ENCODE results near the gene CA4. TPM values are rescaled to one million over a fixed set of nuclear protein-coding genes. Genes with fewer than 3 reads are reported as not detected.
A peak's percentile ranks its signal among the peaks of the same experiment; 100 is the strongest.
"Not testable (repeated sequence)": the region's sequence is repeated elsewhere in the genome, so short reads cannot be mapped to it uniquely, and the experiment has no call there.

Gene CA4
- total RNA-seq, 1 experiment from 2014 or later = 1.7 TPM

DNA sequence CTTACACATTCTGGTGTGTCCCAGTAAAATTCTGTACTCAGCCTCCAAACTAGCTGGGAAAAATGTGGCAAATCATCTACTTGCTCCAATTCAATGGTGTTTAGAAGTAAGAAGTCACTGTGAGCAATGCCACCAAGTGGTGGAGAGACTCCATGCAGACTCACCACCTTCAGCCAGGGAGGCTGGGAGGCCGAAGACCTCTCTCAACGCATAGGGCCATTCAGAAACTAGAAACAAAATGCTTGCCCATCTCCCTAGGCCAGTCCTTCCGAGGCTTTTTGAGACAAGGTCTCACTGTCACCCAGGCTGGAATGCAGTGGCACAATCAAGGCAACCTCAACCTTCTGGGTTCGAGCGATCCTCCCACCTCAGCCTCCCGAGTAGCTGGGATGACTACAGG, 25.0 kb downstream of the CA4 start:
- H4K91ac ChIP-seq (ENCODE audit: insufficient read length, low read depth, low read length); H2BK5ac ChIP-seq (ENCODE audit: insufficient read length, low read length); H3K56ac ChIP-seq (ENCODE audit: insufficient read length, low read depth, low read length); H3K23ac ChIP-seq (ENCODE audit: insufficient read length, low read depth, low read length); H3T11ph ChIP-seq (ENCODE audit: low read length); H3K9ac ChIP-seq (ENCODE audit: extremely low read depth, insufficient read length, low read length); H3K27me3 Mint-ChIP-seq (ENCODE audit: low read depth); H2BK20ac ChIP-seq (ENCODE audit: low read depth, low read length, poor library complexity, severe bottlenecking); H3K9me3 ChIP-seq (ENCODE audit: control insufficient read depth, low read depth, low read length); H3K4me2 ChIP-seq (ENCODE audit: insufficient read depth, insufficient read length, low read length); H4K8ac ChIP-seq (replicated peaks; ENCODE audit: insufficient read length, low read depth, low read length); H2AFZ ChIP-seq (ENCODE audit: low read length); H2BK12ac ChIP-seq (ENCODE audit: insufficient read length, low read depth, low read length); H3K27me3 ChIP-seq (ENCODE audit: insufficient read depth, low read length); H3K4ac ChIP-seq (ENCODE audit: low read depth, low read length); H3K27ac ChIP-seq (ENCODE audit: insufficient read length, low read depth, low read length); H3K4me3 Mint-ChIP-seq; H3K9me3 Mint-ChIP-seq; H4K5ac ChIP-seq (ENCODE audit: insufficient read length, low read depth, low read length); H3K23me2 ChIP-seq (ENCODE audit: insufficient read length, low read depth, low read length, poor library complexity, severe bottlenecking); H3K27ac Mint-ChIP-seq; H3K79me2 ChIP-seq (ENCODE audit: insufficient read depth, low read length); H3K79me1 ChIP-seq (ENCODE audit: insufficient read depth, low read depth, low read length, poor library complexity, severe bottlenecking); H2BK15ac ChIP-seq (ENCODE audit: low read depth, low read length); H3K14ac ChIP-seq (ENCODE audit: insufficient read depth, low read length); H3K18ac ChIP-seq (ENCODE audit: insufficient read length, low read depth, low read length); H2BK120ac ChIP-seq (ENCODE audit: low read depth, low read length, poor library complexity, severe bottlenecking); H3K4me1 ChIP-seq (ENCODE audit: insufficient read depth, low read length); H4K20me1 ChIP-seq (ENCODE audit: control insufficient read depth, insufficient read depth, insufficient read length); H2AK5ac ChIP-seq (ENCODE audit: insufficient read length, low read length): not testable (repeated sequence)
- Mint-ChIP-seq H3K4me1 (peaks cover 19 to 28% of the 10 kb centered on the region in 2 experiments), H3K36me3 (ENCODE audit: insufficient read depth in 1 of 3, low read depth in 3 of 3) (peaks cover 6 to 25% (median 23%) of the 10 kb centered on the region in 3 experiments)
- WGBS (ENCODE audit: extremely low coverage, insufficient read length, low lambda C conversion rate) = no CpG with 5 or more reads among the region's 6 CpGs
- DNase-seq = peak; percentile 77
- TF ChIP-seq, protein P1, sequence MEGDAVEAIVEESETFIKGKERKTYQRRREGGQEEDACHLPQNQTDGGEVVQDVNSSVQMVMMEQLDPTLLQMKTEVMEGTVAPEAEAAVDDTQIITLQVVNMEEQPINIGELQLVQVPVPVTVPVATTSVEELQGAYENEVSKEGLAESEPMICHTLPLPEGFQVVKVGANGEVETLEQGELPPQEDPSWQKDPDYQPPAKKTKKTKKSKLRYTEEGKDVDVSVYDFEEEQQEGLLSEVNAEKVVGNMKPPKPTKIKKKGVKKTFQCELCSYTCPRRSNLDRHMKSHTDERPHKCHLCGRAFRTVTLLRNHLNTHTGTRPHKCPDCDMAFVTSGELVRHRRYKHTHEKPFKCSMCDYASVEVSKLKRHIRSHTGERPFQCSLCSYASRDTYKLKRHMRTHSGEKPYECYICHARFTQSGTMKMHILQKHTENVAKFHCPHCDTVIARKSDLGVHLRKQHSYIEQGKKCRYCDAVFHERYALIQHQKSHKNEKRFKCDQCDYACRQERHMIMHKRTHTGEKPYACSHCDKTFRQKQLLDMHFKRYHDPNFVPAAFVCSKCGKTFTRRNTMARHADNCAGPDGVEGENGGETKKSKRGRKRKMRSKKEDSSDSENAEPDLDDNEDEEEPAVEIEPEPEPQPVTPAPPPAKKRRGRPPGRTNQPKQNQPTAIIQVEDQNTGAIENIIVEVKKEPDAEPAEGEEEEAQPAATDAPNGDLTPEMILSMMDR (conservative IDR thresholded peaks at IDR 0.05) = peak; percentile 60

GRCh38 chr17:60176763-60177162, 27.0 kb downstream of the CA4 start:
- not testable (repeated sequence) for H2BK20ac ChIP-seq (ENCODE audit: low read depth, low read length, poor library complexity, severe bottlenecking); H4K91ac ChIP-seq (ENCODE audit: insufficient read length, low read depth, low read length); H3K79me1 ChIP-seq (ENCODE audit: insufficient read depth, low read depth, low read length, poor library complexity, severe bottlenecking); H2BK5ac ChIP-seq (ENCODE audit: insufficient read length, low read length); H3K4ac ChIP-seq (ENCODE audit: low read depth, low read length); H3K4me3 Mint-ChIP-seq; H3K23me2 ChIP-seq (ENCODE audit: insufficient read length, low read depth, low read length, poor library complexity, severe bottlenecking); H2BK12ac ChIP-seq (ENCODE audit: insufficient read length, low read depth, low read length); H2AK5ac ChIP-seq (ENCODE audit: insufficient read length, low read length); H3K9me3 ChIP-seq (ENCODE audit: control insufficient read depth, low read depth, low read length); H3K27ac ChIP-seq (ENCODE audit: insufficient read length, low read depth, low read length); H3K9ac ChIP-seq (ENCODE audit: extremely low read depth, insufficient read length, low read length); H3K27me3 Mint-ChIP-seq (ENCODE audit: low read depth); H3K79me2 ChIP-seq (ENCODE audit: insufficient read depth, low read length); H3K14ac ChIP-seq (ENCODE audit: insufficient read depth, low read length); H3K56ac ChIP-seq (ENCODE audit: insufficient read length, low read depth, low read length); H3K18ac ChIP-seq (ENCODE audit: insufficient read length, low read depth, low read length); H2AFZ ChIP-seq (ENCODE audit: low read length); H3T11ph ChIP-seq (ENCODE audit: low read length); H3K23ac ChIP-seq (ENCODE audit: insufficient read length, low read depth, low read length); H3K4me2 ChIP-seq (ENCODE audit: insufficient read depth, insufficient read length, low read length); H2BK120ac ChIP-seq (ENCODE audit: low read depth, low read length, poor library complexity, severe bottlenecking); H3K4me1 ChIP-seq (ENCODE audit: insufficient read depth, low read length); H3K9me3 Mint-ChIP-seq; H2BK15ac ChIP-seq (ENCODE audit: low read depth, low read length); H4K5ac ChIP-seq (ENCODE audit: insufficient read length, low read depth, low read length); H4K8ac ChIP-seq (replicated peaks; ENCODE audit: insufficient read length, low read depth, low read length); H4K20me1 ChIP-seq (ENCODE audit: control insufficient read depth, insufficient read depth, insufficient read length); H3K27me3 ChIP-seq (ENCODE audit: insufficient read depth, low read length)
- H3K27ac Mint-ChIP-seq = peak overlapping the region in 1 of 3 experiments; percentile 90; a peak in 1 of 7 replicates
- DNase-seq = peak; percentile 41
- no CpG with 5 or more reads among the region's 5 CpGs for WGBS (ENCODE audit: extremely low coverage, insufficient read length, low lambda C conversion rate)
- peaks cover 16 to 41% (median 38%) of the 10 kb centered on the region in 3 experiments for H3K36me3 Mint-ChIP-seq (ENCODE audit: insufficient read depth in 1 of 3, low read depth in 3 of 3)
- peaks cover 10% of the 10 kb centered on the region in 2 experiments; a peak in 3 of 4 replicates for H3K4me1 Mint-ChIP-seq
